Stimulated activated CD8-positive, alpha-beta memory T cell treated with anti-CD3 and anti-CD28 coated beads, Interleukin-12 subunit alpha, Interleukin-12 subunit beta, amount 100 ng/mL, for 4 hours (primary cell): ENCODE measurements around the gene PIK3IP1.

Source experiments
- DNase-seq: peaks from one replicate; pipeline ENCODE4 v3.0.0-alpha.2; 2020; ENCODE audit warnings: low read depth

The PIK3IP1 gene

DNA sequence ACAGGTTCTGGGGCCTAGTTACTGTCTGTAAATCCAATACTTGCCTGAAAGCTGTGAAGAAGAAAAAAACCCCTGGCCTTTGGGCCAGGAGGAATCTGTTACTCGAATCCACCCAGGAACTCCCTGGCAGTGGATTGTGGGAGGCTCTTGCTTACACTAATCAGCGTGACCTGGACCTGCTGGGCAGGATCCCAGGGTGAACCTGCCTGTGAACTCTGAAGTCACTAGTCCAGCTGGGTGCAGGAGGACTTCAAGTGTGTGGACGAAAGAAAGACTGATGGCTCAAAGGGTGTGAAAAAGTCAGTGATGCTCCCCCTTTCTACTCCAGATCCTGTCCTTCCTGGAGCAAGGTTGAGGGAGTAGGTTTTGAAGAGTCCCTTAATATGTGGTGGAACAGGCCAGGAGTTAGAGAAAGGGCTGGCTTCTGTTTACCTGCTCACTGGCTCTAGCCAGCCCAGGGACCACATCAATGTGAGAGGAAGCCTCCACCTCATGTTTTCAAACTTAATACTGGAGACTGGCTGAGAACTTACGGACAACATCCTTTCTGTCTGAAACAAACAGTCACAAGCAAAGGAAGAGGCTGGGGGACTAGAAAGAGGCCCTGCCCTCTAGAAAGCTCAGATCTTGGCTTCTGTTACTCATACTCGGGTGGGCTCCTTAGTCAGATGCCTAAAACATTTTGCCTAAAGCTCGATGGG, 13.5 kb downstream of the PIK3IP1 start:
- DNase-seq: no peak

DNA sequence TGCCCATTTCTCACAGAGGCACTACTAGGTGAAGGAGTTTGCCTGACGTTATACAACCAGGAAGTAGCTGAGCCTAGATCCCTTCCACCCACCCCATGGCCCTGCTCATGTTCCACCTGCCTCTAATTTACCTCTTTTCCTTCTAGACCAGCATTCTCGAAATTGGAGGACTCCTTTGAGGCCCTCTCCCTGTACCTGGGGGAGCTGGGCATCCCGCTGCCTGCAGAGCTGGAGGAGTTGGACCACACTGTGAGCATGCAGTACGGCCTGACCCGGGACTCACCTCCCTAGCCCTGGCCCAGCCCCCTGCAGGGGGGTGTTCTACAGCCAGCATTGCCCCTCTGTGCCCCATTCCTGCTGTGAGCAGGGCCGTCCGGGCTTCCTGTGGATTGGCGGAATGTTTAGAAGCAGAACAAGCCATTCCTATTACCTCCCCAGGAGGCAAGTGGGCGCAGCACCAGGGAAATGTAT, 14.1 kb downstream of the PIK3IP1 start:
- DNase-seq: no peak

- no peak for DNase-seq
These were observed 14.5 kb downstream of the PIK3IP1 start for GRCh38 chr22:31277741-31278140.

- DNase-seq: no peak
These were observed 15.7 kb downstream of the PIK3IP1 start for GRCh38 chr22:31276426-31277167.

- no peak for DNase-seq
These were observed 16.7 kb downstream of the PIK3IP1 start for GRCh38 chr22:31275576-31275975.

GRCh38 chr22:31275018-31275417, 17.3 kb downstream of the PIK3IP1 start:
- DNase-seq: no peak

DNA sequence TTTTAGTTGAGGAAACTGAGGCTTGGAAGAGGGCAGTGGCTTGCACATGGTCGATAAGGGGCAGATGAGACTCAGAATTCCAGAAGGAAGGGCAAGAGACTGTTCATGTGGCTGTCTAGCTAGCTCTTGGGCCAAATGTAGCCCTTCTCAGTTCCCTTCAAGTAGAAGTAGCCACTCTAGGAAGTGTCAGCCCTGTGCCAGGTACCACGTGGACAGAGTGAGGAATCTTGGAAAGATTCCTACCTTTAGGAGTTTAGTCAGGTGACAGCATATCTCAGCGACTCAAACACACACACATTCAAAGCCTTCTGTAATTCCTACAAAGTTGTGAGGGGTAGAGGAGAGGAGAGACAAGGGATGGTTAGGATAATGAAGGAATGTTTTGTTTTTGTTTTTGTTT, 18.3 kb downstream of the PIK3IP1 start:
- no peak for DNase-seq

- DNase-seq: no peak
These were observed 19.5 kb downstream of the PIK3IP1 start for GRCh38 chr22:31272522-31273446.

DNA sequence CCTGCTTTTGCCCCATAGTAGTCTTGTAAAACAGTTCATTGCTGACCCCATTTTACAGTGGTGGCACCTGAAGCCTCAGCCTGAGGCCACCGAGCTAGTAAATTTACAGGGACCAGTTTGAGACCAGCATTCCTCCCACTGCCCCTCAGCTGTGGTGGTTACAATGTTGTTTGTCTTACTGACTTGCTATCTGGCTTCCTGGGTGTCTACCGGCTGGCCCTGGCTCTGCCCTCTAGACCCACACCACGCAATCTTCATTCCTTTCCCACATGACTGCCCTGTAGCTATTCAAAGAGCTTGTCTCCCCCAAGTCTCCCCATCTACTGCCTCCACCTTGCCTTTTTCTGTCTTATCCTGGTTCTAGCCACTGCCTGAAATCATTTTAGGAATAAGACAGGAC, 20.8 kb downstream of the PIK3IP1 start:
- DNase-seq: no peak

DNA sequence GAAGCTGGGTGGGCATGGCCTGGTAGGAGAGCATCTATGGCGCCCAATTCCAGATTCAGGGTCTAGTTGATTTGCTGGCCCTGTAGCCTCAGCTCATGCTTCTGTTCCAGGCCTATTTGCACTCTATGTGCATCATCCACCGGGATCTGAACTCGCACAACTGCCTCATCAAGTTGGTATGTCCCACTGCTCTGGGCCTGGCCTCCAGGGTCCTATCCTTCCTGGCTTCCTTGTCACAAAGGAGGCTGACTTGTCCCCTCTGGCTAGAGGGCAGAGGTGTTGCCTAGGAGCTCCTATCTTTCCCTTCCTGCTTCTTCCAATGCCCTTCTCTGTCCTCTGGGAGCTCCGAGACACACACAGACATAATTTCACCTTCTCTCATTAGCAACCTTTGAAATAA, 21.3 kb downstream of the PIK3IP1 start:
- DNase-seq: no peak

- no peak for DNase-seq
These were observed 22.3 kb downstream of the PIK3IP1 start for GRCh38 chr22:31269892-31270579.

GRCh38 chr22:31268281-31268680, 24.0 kb downstream of the PIK3IP1 start:
- no peak for DNase-seq

GRCh38 chr22:31263896-31264640, 28.2 kb downstream of the PIK3IP1 start:
- no peak for DNase-seq

GRCh38 chr22:31262312-31263133, 29.8 kb downstream of the PIK3IP1 start:
- no peak for DNase-seq

GRCh38 chr22:31260474-31260856, 31.8 kb downstream of the PIK3IP1 start:
- no peak for DNase-seq

GRCh38 chr22:31259798-31260473, 32.4 kb downstream of the PIK3IP1 start:
- DNase-seq: no peak

GRCh38 chr22:31253949-31254348, 38.3 kb downstream of the PIK3IP1 start:
- no peak for DNase-seq

- no peak for DNase-seq
These were observed 41.3 kb downstream of the PIK3IP1 start for GRCh38 chr22:31250740-31251600.
